HG02943 (cell line): ENCODE results near the gene CACNA1C.
"Not testable (repeated sequence)": the region's sequence is repeated elsewhere in the genome, so short reads cannot be mapped to it uniquely, and the experiment has no call there.

Experiments used
- ATAC-seq: cut with Tn5 transposase; IDR thresholded peaks from one replicate; pipeline ENCODE4 v1.9.1; 2021; ENCODE audit warnings: mild to moderate bottlenecking, low read depth, moderate library complexity; ENCODE audit not compliant: unreplicated experiment

The CACNA1C gene

GRCh38 chr12:2488131-2488530 is 435.3 kb downstream of the CACNA1C start:
- no peak for ATAC-seq

DNA sequence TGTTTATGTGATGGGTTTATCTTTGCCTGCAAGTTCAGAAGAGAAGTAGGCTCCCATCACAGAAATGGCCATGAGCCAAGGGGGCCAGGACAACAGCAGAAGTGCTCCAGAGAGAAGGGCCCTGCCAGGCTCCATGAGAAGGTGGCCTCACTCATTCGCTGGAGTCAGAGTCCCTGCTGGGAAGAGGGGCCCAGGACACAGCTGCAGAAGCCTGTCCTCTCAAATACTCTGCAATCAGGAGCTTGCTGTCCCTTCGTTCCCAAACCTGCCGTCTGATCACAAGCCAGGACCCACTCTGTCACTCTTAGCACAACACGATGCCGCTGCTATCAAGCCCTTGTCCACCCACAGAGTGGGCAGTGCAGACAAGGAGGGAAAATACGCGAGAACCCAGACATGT is 435.8 kb downstream of the CACNA1C start:
- ATAC-seq: no peak

DNA sequence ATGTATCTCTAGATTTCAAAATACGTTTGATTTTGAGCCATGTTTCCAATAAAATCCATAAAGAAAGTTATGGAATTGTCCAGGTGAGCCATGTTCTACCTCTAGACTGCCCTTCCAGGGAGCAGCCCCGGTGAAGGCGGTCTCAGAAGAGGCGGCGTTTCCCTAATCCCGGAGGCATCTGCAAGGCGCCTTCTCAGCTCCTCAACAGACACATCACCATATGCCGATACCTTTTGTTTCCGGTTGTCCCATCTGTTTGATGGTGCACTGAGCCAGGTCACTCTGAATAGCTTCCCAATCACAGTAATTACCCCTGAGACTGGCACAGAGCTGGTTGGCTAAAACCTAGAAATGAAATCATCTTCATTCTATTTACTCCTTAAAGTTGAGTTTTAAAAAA is 436.5 kb downstream of the CACNA1C start:
- ATAC-seq: no peak

- no peak for ATAC-seq
Observed at GRCh38 chr12:2490831-2491230, 438.0 kb downstream of the CACNA1C start.

- not testable (repeated sequence) for ATAC-seq
Observed at GRCh38 chr12:2491349-2491748, 438.6 kb downstream of the CACNA1C start.

DNA sequence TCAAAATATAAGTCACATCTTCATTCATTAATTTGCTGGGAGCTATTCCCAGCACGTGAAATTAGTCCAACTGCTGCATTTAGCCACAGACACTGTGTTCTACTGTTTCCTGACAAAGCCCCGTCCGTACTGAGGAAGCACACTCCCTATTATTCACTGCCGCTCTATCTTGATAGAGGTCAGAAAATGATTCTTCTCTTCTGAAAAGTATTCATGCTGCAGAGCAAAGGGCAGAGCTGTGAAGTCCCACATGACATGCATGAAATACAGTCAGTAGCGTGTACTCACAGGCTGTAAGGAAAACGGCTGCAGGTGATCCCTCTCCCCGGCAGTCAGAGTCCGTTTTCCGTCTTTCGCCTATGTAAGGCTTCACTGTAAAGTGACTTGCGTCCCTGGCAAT is 439.4 kb downstream of the CACNA1C start:
- ATAC-seq: no peak

- no peak for ATAC-seq
Observed at GRCh38 chr12:2493086-2493485, 440.3 kb downstream of the CACNA1C start.

DNA sequence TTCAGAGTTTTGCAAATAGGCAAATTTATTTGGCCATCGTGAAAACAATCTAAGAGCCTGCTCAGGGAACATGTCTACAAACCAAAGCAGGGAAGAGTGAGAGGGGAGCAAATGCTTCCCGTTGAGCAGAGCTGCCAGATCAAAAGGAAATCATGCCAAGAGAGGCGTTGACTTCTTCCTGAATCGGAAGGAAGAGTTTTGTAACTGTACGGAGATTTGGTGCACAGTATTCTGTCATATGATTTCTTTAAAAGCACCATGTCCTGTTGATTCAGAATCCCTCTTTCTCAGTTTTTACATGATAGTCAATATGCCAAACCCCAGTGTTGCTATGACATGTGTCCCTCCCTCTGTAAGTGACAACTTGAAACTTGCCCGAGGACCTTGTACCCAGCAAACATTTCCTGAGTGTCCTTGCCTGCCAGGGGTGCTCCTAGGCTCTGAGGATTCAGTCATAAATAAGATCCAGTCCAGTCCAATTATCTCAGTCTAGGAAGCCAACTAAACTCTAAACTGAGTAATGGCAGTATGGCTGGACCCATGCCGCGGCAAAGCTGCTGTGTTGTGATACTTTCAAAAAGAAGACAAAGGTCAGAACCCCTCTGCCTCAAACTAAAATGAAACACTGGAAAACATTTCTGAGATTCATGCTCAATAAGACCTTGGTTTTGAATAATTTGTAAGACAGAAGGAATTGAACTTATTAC is 441.9 kb downstream of the CACNA1C start:
- no peak for ATAC-seq

DNA sequence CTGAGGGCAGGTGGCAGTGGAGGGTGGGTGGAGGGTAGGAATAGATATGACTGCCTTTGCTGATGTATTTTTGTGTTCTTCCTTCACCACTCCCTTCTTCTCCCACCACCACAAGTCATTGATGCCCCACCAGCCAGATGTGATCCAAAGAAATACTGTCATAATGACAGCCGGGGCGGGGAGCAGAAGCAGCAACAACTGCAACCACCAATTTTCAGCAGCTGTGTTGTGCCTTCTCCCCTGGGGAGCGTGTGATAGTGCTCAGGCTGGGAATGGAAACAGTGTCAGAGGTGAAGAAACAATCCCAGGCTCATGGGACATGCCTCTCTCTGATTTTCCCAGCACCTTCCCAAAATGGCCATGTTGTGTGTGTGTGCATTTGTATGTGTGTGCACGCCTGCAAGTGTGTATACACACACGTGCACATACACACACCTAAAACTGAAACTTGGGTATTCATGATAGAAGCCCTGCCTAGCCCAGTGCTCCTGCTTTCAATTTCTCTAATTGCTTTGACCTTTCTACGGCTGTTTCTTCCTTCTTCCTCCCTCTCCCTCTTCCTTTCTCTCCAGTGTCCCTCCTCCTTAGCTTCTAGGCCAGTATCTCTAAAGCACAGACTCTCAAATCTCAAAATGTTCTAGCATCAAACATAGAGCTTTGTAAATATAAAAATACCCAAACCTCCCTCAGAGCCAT is 442.8 kb downstream of the CACNA1C start:
- ATAC-seq: no peak

DNA sequence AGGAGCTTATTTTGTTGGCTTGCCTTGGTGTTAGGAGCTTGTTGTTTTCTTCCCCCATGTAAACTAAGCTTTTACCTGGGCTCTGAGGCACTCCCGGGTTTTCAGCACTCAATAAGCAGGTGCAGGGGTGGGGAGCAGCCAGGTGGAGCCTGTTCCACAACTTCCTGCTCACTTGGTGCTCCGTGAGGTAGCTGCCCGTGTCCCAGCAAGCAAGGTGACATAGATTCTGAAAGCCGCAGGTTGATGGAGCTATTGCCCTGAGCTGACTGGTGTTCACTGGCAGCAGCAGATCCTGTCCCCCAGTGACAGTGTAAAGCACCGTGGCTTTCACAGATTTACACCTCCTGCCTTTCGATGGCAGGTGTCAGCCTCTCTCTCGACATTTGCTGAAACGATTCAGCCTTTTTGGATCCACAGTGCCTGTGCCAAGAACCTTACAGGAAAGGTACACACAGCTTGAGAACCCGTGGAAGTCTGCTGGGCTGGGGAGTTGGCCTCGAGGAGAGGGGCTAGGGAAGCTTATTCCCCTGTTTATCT is 446.2 kb downstream of the CACNA1C start:
- no peak for ATAC-seq

DNA sequence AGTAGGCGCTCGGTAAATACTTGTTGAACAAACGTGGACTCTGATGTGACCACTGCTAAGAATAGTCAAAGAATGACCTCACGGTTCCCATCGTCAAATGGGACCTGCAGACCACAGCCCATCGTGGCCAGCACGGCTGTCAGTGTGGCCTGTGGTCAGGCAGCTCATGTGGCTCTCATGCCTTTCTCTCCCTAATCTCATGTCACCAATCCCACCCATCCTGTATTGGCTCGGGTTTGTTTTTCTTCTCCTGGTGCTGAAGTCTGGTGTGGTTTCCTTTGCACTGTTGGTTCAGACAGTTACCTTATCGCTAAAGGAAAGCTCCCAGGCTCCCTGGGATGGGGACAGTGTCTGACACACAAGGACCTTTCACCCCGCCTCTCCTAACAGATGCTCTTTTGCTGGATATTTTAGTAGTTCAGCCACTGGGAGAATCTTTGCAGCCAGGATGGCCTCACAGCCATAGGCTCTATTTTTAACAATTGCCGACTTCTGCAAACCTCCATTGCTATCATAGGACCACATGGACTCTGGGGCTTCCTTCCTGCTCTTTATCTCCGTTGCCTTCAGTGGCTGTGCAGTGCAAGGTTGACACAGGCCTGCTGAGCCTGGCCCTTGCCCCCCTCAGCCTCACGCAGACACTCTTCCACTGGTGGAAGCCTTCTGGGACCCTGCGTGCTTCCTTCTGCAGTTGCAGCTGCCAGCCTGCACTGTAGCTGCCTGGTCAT is 448.8 kb downstream of the CACNA1C start:
- no peak for ATAC-seq

DNA sequence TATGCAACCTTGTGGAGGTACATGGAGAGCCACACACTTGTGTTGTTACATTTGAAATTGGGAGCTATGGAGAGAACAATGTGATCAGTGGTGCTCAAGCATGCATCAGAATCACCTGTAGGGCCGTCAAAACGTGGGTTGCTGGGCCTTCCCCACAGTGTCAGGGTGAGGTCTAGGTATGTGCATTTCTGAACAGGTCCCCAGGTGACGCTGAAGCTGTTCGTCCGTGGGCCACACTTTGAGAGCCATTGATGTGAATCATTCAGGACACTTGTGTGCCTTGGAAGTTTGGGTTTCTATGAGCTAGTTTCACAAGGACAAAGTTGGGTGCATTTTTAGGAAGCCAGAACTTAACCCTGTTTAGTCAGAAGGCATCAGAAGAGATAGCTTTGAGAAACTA is 450.2 kb downstream of the CACNA1C start:
- ATAC-seq: no peak

DNA sequence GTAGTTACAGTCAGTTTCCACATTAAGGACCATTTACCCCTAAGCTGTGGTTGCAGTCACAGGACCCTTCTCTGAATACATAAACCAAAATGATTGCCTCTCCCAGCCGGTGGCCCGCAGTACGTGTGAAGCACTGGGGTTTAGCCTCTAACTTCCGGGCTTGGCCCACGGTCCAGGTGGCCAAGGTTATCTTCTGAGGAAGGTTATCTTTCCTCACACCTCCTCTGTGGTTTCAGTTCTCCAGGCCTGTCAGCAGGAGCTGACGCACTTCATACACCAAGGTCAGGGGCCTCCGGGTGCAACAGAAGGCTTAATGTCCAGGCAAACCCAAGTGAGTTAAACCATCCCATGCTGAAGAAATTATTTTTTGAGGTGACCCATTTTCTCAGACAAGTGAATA is 451.0 kb downstream of the CACNA1C start:
- no peak for ATAC-seq

DNA sequence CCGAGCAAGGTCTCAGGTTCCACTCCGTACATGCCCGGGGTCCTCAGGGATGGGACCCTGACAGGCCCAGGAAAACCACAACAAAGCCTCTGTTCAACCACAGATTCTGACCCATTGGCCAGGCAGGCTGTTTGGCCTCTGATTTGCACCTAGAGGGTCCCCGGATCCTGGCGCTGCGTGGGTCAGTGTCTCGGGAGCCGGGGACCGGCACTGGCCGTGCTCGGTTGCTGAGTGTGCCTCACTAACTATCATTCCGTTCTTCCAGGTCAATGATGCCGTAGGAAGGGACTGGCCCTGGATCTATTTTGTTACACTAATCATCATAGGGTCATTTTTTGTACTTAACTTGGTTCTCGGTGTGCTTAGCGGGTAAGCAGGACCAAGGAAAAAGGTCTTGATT is 451.8 kb downstream of the CACNA1C start:
- ATAC-seq: no peak

DNA sequence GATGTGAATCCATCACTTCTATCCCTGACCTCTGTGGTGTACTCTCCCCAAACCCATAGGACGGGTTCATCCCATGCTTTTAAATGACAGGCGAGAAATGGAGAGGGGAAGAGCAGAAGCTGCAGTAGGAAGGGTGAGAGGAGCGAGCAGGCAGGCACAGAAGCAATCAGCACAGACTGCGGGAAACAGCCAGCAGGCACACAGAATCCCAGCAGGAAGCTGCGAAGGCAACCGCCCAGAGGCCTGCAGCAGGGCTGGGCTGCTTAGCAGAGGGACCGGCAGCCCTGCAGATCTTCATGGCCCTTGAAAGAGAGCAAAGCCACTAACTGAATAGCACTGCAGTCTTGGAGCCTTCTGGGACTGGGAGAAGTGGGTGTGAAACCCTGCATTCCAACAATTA is 455.0 kb downstream of the CACNA1C start:
- no peak for ATAC-seq

DNA sequence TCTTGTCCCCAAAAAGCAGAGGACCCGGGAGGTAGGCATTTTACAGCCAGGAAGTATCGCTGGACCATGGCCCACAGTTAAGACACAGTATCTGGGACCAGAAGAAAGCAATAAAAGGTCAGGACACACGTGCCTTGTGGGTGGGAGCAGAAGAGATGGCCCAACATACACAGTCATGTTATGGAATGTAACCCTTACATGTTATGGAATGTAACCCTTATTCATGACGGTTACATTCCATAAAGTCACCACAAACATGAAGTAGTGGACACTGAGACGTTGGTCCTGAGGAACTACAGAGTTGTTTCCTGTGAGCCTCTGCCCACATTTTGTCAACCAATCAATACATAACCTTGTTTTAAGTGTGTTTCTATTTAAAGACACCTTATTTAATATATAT is 456.4 kb downstream of the CACNA1C start:
- ATAC-seq: no peak

GRCh38 chr12:2510045-2510444 is 457.3 kb downstream of the CACNA1C start:
- ATAC-seq: no peak

GRCh38 chr12:2513141-2514037 is 460.6 kb downstream of the CACNA1C start:
- ATAC-seq: no peak

DNA sequence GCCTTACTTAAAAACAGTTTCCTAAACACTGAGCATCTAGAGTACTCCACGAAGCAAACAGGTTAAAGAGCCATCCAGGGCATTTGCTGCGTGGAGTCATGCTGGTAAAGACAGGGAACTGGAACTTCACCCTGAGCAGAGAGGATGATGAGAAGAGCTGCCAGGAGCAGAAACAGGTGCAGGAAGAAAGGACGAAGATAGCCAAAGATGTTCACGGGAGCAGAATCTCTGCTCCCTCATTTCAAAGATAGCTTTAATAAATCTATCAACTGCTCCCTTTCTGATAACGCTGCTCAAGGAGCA is 461.2 kb downstream of the CACNA1C start:
- no peak for ATAC-seq

GRCh38 chr12:2520722-2521246 is 468.0 kb downstream of the CACNA1C start:
- no peak for ATAC-seq
